Measurements from ENCODE around the gene NT5C2.

Gene NT5C2

DNA sequence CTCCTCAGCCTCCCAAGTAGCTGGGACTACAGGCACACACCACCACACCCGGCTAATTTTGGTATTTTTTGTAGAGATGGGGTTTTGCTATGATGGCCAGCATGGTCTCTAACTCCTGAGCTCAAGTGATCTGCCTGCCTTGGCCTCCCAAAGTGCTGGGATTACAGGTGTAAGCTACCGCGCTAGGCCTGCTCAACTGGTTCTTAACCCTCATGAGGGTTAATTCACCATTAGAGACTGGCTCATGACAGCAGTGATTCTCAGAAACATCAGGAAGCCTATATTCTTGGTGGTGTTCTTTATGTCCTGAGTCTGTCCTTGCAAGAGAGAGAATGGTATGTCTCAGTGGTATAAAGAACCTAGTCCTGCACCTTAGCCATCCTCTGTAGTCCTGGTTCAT lies 10.4 kb upstream of the NT5C2 start:
- Histone ChIP-seq H3K4me1 (ENCODE audit: control insufficient read depth in 5 of 5, insufficient read depth in 5 of 5, low read length in 5 of 5) (no peaks in the 10 kb centered on the region), H3K27me3 (ENCODE audit: control insufficient read depth in 5 of 5, insufficient read depth in 4 of 5, low read length in 5 of 5) (no peaks in the 10 kb centered on the region), H3K27ac (ENCODE audit: low read depth, low read length) (no peak overlapping the region), H3K9me3 (ENCODE audit: control insufficient read depth in 5 of 5, low read length in 5 of 5) (no peaks in the 10 kb centered on the region), H3K36me3 (ENCODE audit: control insufficient read depth in 5 of 5, insufficient read depth in 5 of 5, low read length in 5 of 5) (no peaks in the 10 kb centered on the region), H3K9ac (ENCODE audit: low read length in 5 of 5) (no peak overlapping the region), H3K4me3 (ENCODE audit: low read depth in 1 of 5, low read length in 5 of 5) (no peak overlapping the region)

DNA sequence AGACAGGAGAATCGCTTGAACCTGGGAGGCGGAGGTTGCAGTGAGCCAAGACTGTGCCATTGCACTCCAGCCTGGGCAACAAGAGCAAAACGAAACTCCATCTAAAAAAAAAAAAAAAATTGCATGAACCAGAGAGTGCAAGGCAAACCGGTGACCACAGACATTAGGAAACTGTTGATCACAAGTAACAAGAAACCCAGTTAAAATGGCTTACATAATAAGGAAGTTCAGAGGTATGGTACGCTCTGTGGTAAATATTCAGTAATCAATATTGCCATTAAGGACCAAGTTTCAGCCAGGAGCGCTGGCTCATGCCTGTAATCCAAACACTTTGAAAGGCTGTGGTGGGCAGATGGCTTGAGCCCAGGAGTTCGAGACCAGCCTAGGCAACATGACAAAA lies 9.2 kb upstream of the NT5C2 start:
- no peaks in the 10 kb centered on the region for H3K27me3 ChIP-seq (ENCODE audit: control insufficient read depth in 5 of 5, insufficient read depth in 4 of 5, low read length in 5 of 5)
- no peak overlapping the region for H3K27ac ChIP-seq (ENCODE audit: low read depth, low read length)
- H3K9me3 ChIP-seq (ENCODE audit: control insufficient read depth in 5 of 5, low read length in 5 of 5), result no peaks in the 10 kb centered on the region
- H3K9ac ChIP-seq (ENCODE audit: low read length in 5 of 5), result no peak overlapping the region
- peaks cover 0 to 4% (median 1%) of the 10 kb centered on the region in 5 donors for H3K4me1 ChIP-seq (ENCODE audit: control insufficient read depth in 5 of 5, insufficient read depth in 5 of 5, low read length in 5 of 5)
- H3K36me3 ChIP-seq (ENCODE audit: control insufficient read depth in 5 of 5, insufficient read depth in 5 of 5, low read length in 5 of 5), result no peaks in the 10 kb centered on the region
- no peak overlapping the region for H3K4me3 ChIP-seq (ENCODE audit: low read depth in 1 of 5, low read length in 5 of 5)

DNA sequence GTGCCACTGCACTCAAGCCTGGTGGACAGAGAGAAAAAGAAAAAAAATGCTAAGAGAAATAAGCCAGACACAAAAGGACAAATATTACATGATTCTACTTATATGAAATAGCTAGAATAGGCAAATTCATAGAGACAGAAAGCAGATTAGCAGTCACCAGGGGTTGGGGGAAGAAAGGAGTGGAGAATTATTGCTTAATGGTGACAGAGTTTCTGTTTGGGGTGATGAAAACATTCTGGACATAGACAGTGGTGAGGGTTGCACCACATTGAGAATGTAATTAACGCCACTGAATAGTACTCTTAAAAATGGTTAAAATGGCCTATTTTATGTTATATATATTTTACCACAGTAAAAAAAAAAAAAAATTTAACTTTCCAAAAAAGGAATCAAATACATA lies 6.4 kb upstream of the NT5C2 start:
- Histone ChIP-seq H3K27ac (ENCODE audit: low read depth, low read length) (no peak overlapping the region), H3K9me3 (ENCODE audit: control insufficient read depth in 5 of 5, low read length in 5 of 5) (no peaks in the 10 kb centered on the region), H3K9ac (ENCODE audit: low read length in 5 of 5) (no peak overlapping the region), H3K4me1 (ENCODE audit: control insufficient read depth in 5 of 5, insufficient read depth in 5 of 5, low read length in 5 of 5) (peaks cover 0 to 11% (median 7%) of the 10 kb centered on the region in 5 donors), H3K36me3 (ENCODE audit: control insufficient read depth in 5 of 5, insufficient read depth in 5 of 5, low read length in 5 of 5) (no peaks in the 10 kb centered on the region), H3K4me3 (ENCODE audit: low read depth in 1 of 5, low read length in 5 of 5) (no peak overlapping the region), H3K27me3 (ENCODE audit: control insufficient read depth in 5 of 5, insufficient read depth in 4 of 5, low read length in 5 of 5) (no peaks in the 10 kb centered on the region)

DNA sequence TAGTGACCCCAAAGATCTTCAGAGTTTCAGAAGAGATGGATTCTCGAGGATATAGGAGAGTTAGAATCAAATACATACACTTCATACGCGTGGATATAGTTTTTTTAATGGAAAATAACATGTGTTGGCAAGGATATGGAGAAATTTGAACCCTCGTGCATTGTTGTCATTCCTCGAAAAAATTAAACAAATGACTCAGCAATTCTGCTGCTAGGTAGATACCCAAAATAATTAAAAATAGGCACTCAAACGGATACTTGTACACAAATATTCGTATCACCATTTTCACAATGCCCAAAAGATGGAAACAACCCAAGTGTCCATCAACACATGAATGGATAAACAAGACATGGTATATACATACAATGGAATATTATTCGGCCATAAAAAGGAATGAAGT lies 5.6 kb upstream of the NT5C2 start:
- Histone ChIP-seq H3K9ac (ENCODE audit: low read length in 5 of 5) (no peak overlapping the region), H3K4me1 (ENCODE audit: control insufficient read depth in 5 of 5, insufficient read depth in 5 of 5, low read length in 5 of 5) (peaks cover 0 to 19% (median 13%) of the 10 kb centered on the region in 5 donors), H3K4me3 (ENCODE audit: low read depth in 1 of 5, low read length in 5 of 5) (no peak overlapping the region), H3K36me3 (ENCODE audit: control insufficient read depth in 5 of 5, insufficient read depth in 5 of 5, low read length in 5 of 5) (no peaks in the 10 kb centered on the region), H3K27me3 (ENCODE audit: control insufficient read depth in 5 of 5, insufficient read depth in 4 of 5, low read length in 5 of 5) (no peaks in the 10 kb centered on the region), H3K9me3 (ENCODE audit: control insufficient read depth in 5 of 5, low read length in 5 of 5) (no peaks in the 10 kb centered on the region), H3K27ac (ENCODE audit: low read depth, low read length) (no peak overlapping the region)

DNA sequence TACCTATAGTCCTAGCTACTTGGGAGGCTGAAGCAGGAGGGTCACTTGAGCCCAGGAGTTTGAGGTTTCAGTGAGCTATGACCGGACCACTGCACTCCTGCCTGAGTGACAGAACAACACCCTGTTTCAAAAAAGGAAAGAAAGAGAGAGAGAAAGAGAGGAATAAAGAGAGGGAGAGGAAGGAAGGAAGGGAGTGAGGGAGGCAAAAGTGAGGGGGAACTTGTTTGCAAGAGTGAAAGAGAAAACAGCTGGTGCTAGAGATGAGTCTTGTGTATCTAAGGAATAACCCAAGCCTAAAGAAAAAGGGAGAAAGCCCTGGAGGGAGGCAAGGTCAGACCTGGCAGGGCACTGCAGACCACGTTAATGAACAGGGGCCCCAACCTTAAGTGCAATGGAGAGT lies 4.8 kb upstream of the NT5C2 start:
- H3K4me1 ChIP-seq (ENCODE audit: control insufficient read depth in 5 of 5, insufficient read depth in 5 of 5, low read length in 5 of 5), result peaks cover 0 to 23% (median 17%) of the 10 kb centered on the region in 5 donors
- H3K27me3 ChIP-seq (ENCODE audit: control insufficient read depth in 5 of 5, insufficient read depth in 4 of 5, low read length in 5 of 5), result no peaks in the 10 kb centered on the region
- no peak overlapping the region for H3K4me3 ChIP-seq (ENCODE audit: low read depth in 1 of 5, low read length in 5 of 5)
- H3K36me3 ChIP-seq (ENCODE audit: control insufficient read depth in 5 of 5, insufficient read depth in 5 of 5, low read length in 5 of 5), result no peaks in the 10 kb centered on the region
- no peak overlapping the region for H3K9ac ChIP-seq (ENCODE audit: low read length in 5 of 5)
- no peaks in the 10 kb centered on the region for H3K9me3 ChIP-seq (ENCODE audit: control insufficient read depth in 5 of 5, low read length in 5 of 5)
- peak overlapping the region; percentile 6 for H3K27ac ChIP-seq (ENCODE audit: low read depth, low read length)

DNA sequence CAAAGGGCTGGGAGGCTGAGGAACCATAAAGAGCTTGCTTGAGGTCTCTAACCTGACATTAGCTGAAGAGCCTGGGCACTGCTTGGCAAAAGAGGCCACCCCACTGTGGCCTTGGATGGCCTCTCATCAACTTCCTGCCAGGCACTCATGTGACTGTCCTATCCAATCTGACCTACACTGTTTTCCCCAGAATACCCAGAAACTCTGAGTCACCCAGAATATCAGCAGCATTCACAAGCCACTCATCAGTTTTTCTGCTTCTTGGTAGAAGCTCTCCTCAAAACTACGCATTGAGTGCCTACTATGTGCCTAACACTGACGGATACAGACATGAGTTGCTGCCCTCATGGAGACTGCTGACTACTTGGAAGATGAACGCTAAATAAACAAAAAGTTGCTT lies 4.1 kb upstream of the NT5C2 start:
- no peaks in the 10 kb centered on the region for H3K36me3 ChIP-seq (ENCODE audit: control insufficient read depth in 5 of 5, insufficient read depth in 5 of 5, low read length in 5 of 5)
- H3K27me3 ChIP-seq (ENCODE audit: control insufficient read depth in 5 of 5, insufficient read depth in 4 of 5, low read length in 5 of 5), result no peaks in the 10 kb centered on the region
- no peaks in the 10 kb centered on the region for H3K9me3 ChIP-seq (ENCODE audit: control insufficient read depth in 5 of 5, low read length in 5 of 5)
- peak overlapping the region; percentile 6 for H3K27ac ChIP-seq (ENCODE audit: low read depth, low read length)
- H3K4me3 ChIP-seq (ENCODE audit: low read depth in 1 of 5, low read length in 5 of 5), result no peak overlapping the region
- H3K4me1 ChIP-seq (ENCODE audit: control insufficient read depth in 5 of 5, insufficient read depth in 5 of 5, low read length in 5 of 5), result peaks cover 0 to 25% (median 18%) of the 10 kb centered on the region in 5 donors
- H3K9ac ChIP-seq (ENCODE audit: low read length in 5 of 5), result no peak overlapping the region

DNA sequence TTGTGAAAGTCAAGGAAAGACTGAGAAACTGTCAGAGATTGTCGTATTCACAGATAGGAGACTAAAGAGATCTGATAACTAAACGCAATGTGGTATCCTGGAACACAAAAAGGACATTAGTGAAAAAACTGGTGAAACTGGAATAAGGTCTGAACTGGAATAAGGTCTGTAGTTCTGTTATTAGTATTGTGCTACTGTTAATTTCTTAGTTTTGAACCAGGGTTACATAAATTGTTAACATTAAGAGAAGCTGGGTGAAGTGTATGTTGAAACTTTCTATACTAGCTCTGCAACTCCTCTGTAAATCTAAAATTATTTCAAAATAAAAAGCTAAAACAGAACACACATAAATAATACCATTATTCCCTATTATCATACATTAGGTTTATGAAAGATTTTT lies 3.4 kb upstream of the NT5C2 start:
- Histone ChIP-seq H3K4me3 (ENCODE audit: low read depth in 1 of 5, low read length in 5 of 5) (no peak overlapping the region), H3K36me3 (ENCODE audit: control insufficient read depth in 5 of 5, insufficient read depth in 5 of 5, low read length in 5 of 5) (no peaks in the 10 kb centered on the region), H3K4me1 (ENCODE audit: control insufficient read depth in 5 of 5, insufficient read depth in 5 of 5, low read length in 5 of 5) (peaks cover 0 to 31% (median 24%) of the 10 kb centered on the region in 5 donors), H3K27ac (ENCODE audit: low read depth, low read length) (no peak overlapping the region), H3K9me3 (ENCODE audit: control insufficient read depth in 5 of 5, low read length in 5 of 5) (no peaks in the 10 kb centered on the region), H3K9ac (ENCODE audit: low read length in 5 of 5) (no peak overlapping the region), H3K27me3 (ENCODE audit: control insufficient read depth in 5 of 5, insufficient read depth in 4 of 5, low read length in 5 of 5) (no peaks in the 10 kb centered on the region)

DNA sequence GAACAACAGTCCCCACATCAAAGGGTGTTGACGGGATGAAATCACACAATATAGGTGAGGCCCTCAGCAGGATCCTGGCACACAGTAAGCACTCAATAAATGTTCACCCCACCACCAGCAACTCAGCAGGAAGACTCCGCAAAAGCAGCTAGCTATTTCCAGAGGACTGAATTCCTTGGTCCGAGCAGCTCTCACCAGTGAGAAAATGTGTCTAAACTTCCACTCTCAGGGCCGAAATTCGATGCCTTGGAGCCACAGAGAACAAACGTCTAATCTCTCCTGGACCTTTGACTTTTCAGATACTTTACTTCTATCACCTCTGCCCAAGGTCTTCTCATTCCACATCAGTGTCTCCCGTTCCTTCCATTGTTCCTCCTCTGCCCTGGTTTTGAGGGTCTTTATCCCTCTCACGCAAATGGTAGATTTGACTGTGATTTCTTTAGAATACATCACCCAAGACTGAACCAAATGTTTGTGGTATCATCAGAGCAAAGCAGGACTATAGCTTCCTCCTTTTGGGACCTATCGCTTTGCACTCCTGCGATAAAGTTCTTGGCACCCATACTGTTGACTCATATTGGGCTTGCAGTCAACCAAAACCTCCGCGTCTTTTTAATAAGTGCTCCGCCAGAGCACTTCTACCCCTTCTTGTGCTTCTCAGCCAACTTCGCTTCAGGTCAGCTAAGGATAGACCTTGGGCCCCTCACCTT lies 903 bp upstream of the NT5C2 start:
- Histone ChIP-seq H3K27me3 (ENCODE audit: control insufficient read depth in 5 of 5, insufficient read depth in 4 of 5, low read length in 5 of 5) (no peaks in the 10 kb centered on the region), H3K27ac (ENCODE audit: low read depth, low read length) (no peak overlapping the region), H3K4me3 (ENCODE audit: low read depth in 1 of 5, low read length in 5 of 5) (peak overlapping the region; percentile 64 to 88 (median 77)), H3K9ac (ENCODE audit: low read length in 5 of 5) (peak overlapping the region in 2 of 5 donors; percentile 47 to 53), H3K4me1 (ENCODE audit: control insufficient read depth in 5 of 5, insufficient read depth in 5 of 5, low read length in 5 of 5) (peaks cover 0 to 47% (median 30%) of the 10 kb centered on the region in 5 donors), H3K9me3 (ENCODE audit: control insufficient read depth in 5 of 5, low read length in 5 of 5) (no peaks in the 10 kb centered on the region), H3K36me3 (ENCODE audit: control insufficient read depth in 5 of 5, insufficient read depth in 5 of 5, low read length in 5 of 5) (no peaks in the 10 kb centered on the region)

DNA sequence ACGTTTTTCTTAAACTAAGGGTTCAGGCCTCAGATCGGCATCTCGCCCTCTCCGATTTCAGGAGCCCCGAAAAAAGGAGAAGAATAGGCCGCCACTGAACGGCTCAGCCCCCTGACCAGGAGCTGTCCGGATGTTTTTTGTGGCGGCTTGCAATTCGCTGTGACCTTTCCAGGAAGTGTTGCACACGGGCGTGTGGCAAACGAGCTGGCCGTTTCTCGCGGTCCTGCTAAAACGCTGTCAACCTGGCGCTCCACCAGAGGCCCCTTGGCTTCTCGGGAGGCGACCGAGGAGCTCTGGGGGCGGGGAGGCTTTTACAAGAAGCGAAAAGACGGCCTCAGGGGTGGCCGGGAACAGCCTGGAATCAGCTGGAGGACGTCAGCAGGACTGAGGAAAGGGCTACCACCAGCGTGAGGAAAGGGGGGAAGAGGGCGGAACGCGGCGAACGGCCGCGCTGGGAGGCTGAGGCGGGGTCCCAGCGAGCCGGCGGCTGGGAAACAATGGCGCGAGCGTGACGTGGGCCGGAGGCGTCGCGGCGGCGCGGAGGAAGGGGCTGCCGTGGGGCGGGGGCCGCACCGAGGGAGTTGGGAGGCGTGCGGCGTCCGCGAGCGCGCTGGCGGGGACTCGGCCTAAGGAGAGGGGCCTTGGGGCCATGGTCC lies 493 bp downstream of the NT5C2 start:
- H3K27me3 ChIP-seq (ENCODE audit: control insufficient read depth in 5 of 5, insufficient read depth in 4 of 5, low read length in 5 of 5), result no peaks in the 10 kb centered on the region
- H3K9me3 ChIP-seq (ENCODE audit: control insufficient read depth in 5 of 5, low read length in 5 of 5), result no peaks in the 10 kb centered on the region
- H3K4me1 ChIP-seq (ENCODE audit: control insufficient read depth in 5 of 5, insufficient read depth in 5 of 5, low read length in 5 of 5), result peaks cover 0 to 55% (median 40%) of the 10 kb centered on the region in 5 donors
- H3K27ac ChIP-seq (ENCODE audit: low read depth, low read length), result peak overlapping the region; percentile 94
- no peaks in the 10 kb centered on the region for H3K36me3 ChIP-seq (ENCODE audit: control insufficient read depth in 5 of 5, insufficient read depth in 5 of 5, low read length in 5 of 5)
- H3K9ac ChIP-seq (ENCODE audit: low read length in 5 of 5), result peak overlapping the region; percentile 77 to 93 (median 81)
- H3K4me3 ChIP-seq (ENCODE audit: low read depth in 1 of 5, low read length in 5 of 5), result peak overlapping the region; percentile 81 to 90 (median 86)

DNA sequence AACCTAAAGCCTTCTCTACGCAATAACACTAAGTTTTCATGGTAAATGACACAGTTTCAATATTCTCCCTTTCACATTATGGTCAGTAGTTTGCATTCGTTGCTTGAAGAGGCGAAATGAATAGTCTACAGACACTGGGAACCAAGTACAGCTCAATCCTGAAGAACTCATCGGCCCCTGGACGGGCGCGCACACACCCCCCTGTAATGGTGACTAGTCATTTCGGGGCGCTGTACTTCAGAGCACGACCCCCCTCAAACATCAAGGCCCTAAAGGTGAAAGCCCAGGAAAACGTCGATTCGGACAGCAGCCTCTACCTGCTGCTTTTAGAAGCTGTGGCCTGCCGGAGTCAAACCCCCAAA lies 1.0 kb downstream of the NT5C2 start:
- H3K36me3 ChIP-seq (ENCODE audit: control insufficient read depth in 5 of 5, insufficient read depth in 5 of 5, low read length in 5 of 5), result no peaks in the 10 kb centered on the region
- H3K4me3 ChIP-seq (ENCODE audit: low read depth in 1 of 5, low read length in 5 of 5), result peak overlapping the region; percentile 81 to 90 (median 86)
- H3K9ac ChIP-seq (ENCODE audit: low read length in 5 of 5), result peak overlapping the region; percentile 77 to 93 (median 81)
- peak overlapping the region; percentile 94 for H3K27ac ChIP-seq (ENCODE audit: low read depth, low read length)
- no peaks in the 10 kb centered on the region for H3K9me3 ChIP-seq (ENCODE audit: control insufficient read depth in 5 of 5, low read length in 5 of 5)
- peaks cover 0 to 50% (median 36%) of the 10 kb centered on the region in 5 donors for H3K4me1 ChIP-seq (ENCODE audit: control insufficient read depth in 5 of 5, insufficient read depth in 5 of 5, low read length in 5 of 5)
- no peaks in the 10 kb centered on the region for H3K27me3 ChIP-seq (ENCODE audit: control insufficient read depth in 5 of 5, insufficient read depth in 4 of 5, low read length in 5 of 5)

Data from subcutaneous abdominal adipose tissue (tissue), 5 donors.